Ramos (cell line): ENCODE results near the gene CHST11.

ENCODE experiments used
- in situ Hi-C: fragments of 300-500 bp; cut with MboI; formaldehyde crosslinking; loops from one replicate; pipeline ENCODE4 v1.14.3; 2022; ENCODE audit warnings: low sequenced_read_pairs; ENCODE audit not compliant: unreplicated experiment

CHST11 gene

DNA sequence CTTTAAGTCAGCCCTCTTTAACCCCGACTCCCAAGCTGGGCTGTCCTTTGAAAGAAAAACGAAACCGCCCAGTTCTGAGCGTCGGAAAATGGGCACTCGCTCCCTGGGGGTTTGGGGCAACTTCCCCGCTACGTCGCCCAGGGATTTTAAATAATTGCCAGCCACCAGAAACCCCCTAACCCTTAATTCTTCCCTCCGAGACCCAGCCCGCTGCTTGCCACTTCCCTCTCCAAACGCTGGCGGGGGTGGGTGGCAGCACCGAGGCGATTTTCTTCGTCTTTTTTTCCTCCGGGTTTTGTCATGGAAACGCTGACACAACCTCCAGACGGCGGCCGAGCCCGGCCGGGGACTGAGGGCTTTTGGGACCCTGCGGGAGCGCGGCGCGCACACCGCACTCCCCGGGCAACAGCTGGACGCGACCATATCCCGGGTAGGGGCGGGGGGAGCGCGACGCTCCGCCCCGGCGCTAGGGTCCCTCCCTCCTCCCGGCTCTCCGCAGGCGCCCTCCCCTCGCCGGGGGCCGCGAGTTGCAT, at the start of gene CHST11:
TSS of gene CHST11 (plus strand) at position 532 of the 533 bp plus-strand sequence.
- in situ Hi-C loops: no loop called here

DNA sequence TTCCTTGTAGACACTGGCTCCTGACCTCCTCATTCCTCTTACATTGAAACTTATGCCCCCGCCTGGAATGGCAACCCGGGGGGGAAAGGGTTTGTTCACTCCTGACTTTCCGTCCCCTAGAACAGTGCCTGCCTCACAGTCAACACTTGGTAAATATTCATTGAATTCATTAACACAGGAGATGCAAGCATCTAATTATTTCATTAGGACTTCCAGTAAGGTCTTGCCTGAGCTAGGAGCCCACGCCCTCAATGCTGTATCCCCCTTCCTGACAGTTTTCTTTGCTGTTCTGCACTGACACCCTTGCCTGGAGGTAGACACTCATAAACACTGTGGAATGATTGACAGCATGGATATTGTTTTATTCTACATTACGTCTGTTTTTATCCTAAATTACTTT, 49.3 kb upstream of the CHST11 start:
- in situ Hi-C loops: no loop called here

DNA sequence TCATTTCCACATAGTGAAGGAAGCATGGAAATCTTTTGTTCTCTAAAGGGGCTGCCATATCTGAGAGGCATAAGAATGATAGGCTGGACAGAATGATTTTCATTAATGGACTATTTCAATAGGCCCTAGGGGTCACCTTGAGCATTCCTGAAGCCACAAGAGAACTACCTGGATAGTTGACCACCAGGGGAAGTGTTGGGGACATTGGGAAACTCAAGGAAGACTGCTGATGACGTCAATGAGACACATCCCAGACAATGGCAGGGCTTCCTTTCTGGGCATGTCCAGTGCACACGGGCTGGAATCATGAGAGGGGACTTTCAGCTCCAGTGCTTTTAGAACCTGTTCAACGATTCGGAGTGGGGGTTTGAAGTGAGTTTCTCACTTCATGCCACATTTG, 48.8 kb upstream of the CHST11 start:
- in situ Hi-C loops: no loop called here

DNA sequence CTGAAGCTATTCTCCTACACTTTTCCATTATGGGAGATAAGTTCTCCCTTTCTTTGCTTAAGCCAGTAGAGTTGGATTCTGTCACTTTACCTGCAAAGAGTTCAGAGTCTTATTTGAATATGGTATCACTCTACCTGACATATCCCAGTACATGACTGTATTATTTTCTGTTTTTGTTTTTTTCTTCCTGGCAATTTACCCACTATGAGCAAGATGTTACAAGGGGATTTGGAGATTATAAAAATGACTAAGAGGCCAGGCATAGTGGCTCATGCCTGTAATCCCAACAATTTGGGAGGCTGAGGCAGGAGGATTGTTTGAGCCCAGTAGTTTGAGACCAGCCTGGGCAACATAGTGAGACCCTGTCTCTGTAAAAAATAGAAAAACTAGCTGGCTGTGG, 46.4 kb upstream of the CHST11 start:
- in situ Hi-C loops: no loop called here

DNA sequence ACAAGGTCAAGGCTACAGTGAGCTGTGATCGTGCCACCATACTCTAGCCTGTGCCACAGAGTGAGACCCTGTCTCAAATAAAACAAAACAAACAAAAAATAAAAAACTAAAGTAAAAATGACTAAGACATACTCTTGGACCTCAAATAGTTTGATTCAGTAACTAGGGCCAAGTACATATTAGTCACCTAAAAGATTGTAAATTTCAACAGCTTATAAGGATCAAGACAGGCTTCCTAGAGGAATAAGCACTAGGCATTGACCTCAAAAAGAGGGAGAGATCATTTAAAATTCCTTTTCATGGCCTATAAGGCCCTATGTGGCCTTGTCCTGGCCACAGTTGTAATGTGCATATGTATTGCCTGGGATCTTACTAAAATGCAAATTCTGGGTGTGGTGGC, 46.0 kb upstream of the CHST11 start:
- in situ Hi-C loops: no loop called here

DNA sequence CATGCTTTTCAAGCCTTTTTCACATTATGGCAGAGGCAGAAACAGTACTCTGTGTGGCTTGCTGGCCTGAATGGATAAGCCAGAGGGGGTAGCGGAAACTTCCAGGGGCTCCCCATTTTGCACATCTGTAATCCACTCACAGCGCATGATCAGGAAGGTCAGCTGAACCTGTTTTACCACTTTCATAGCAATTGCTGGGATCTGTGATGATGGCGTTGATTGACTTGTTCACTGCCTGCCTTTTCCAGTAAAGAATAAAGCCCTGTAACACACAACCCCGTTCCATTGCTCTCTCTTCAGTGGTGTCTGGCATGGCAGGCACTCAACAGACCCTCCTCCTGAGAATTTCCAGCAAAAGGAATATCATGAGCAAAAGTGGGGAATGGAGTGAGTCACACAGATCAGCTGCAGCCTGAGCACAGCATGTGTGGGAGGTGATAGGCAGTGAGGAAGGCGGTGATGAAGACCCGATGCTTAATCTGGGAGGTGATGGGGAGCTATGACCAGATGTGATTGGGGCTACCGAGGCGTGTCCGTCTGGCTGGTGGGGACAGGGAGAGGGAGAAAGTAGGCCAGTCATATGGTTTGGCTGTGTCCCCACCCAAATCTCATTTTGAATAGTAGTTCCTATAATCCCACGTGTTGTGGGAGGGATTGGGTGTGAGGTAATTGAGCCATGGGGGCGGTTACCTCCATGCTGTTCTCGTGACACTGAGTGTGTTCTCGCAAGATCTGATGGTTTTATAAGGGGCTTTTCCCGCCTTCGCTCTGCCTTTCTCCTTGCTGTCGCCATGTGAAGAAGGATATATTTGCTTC, 44.7 kb upstream of the CHST11 start:
- in situ Hi-C loops: no loop called here

DNA sequence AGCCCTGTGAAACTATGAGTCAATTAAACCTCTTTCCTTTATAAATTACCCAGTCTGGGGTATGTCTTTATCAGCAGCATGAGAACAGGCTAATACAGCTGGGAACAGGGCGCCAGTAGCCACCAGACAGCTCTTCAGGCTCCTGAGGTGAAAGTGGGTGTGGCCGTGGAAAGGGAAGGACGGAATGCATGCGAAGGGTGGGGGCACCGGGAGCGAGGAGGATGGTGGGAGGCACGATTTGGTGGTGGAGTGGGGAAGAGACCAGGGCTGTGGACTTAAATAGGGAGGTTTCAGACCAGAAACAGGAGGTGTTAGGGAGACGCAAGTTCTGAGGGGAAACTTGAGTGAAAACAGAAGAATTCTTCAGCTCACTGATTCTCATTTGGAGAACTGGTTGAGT, 44.1 kb upstream of the CHST11 start:
- in situ Hi-C loops: no loop called here

DNA sequence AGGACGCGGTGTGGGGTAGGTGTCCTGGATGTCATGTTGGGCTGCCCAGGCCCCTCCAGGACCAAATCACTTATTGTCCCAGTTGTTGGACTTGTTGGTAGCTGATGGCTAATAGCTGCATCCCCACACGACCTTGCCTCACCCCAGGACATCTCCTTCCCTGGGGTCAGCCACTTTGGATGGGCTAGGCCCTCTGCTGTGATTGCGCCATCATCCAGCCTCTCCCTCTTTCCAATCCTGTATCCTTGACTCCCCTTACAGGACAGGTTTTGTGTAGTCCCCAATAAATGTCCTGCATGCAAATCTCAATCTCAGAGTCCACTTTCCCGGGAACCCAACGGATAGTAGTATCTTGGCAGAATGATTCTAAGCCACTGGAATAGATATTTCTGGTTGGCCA, 43.4 kb upstream of the CHST11 start:
- in situ Hi-C loops: no loop called here

DNA sequence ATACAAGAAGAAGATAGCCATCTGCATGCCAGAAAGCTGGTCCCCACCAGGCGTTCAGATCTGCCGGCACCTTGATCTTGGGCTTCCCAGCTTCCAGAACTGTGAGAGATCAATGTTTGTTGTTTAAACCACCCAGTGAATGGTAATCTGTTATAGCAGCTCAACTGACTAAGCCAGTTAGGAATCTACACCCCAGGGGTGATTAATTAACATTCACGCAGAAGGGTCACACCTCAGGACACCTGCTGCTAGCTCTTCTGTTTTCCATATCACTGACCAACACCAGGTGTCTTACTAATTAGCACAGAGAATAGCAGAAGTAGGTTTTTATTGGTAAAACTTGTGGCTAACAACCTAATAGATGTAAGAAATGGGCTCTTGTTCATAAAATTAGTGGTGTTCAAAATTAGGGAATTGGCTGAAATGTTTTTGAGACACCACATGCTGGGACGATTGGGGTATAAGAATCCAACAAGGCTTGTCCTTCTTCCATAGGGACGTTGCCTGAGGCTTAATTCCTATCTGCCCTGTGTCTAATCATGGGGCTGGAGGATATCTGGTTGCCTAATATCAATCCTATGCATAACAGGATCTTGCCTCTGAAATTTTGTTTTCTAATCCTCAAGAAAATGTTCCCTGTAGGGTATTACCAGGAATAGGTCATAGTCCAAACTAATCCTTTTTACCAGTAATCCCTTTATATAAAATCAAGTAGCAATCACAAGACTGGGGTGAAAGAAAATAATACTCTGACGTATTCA, 42.0 kb upstream of the CHST11 start:
- in situ Hi-C loops: no loop called here

DNA sequence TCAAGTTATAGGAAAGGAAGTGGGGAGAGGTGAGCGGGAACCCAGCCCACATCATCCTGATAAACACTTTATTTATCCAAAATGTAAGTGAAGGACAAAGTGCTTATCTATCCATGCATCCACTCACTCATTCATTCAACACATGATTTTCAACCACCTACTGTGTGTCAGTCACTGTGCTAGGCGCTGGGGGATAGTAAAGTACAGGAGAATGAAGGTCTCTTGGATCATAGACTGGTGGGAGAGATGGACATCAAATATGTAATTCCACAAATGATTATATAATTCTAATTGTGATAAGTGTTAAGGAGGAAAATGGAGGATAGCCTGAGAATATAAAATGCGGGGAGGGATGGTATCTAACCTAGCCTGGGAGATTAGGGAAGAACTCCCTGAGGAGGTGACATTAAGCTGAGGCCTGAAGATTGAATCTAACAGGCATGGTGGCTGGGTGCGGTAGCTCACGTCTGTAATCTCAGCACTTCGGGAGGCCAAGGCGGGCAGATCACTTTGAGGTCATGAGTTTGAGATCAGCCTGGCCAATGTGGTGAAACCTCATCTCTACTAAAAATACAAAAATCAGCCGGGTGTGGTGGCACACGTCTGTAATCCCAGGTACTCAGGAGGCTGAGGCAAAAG, 41.3 kb upstream of the CHST11 start:
- in situ Hi-C loops: no loop called here

DNA sequence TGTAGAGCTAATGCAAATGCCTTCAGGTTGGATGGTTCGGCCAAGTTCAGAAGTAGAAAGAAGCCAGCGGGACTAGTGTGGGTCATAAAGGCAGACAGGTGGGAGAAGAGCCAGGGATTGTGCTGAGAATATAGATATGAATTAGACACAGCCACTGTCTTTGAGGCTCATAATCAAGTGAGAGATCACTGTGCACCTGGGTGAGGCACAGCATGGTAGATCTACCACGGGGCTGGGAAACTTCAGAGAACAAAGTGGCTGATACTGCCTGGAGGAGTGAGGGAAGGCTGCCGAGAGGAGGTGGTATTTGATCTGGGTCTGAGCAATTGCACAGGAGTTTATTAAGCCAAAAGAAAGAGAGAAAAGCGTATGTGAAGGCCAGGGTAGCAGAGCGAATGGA, 40.6 kb upstream of the CHST11 start:
- in situ Hi-C loops: no loop called here

DNA sequence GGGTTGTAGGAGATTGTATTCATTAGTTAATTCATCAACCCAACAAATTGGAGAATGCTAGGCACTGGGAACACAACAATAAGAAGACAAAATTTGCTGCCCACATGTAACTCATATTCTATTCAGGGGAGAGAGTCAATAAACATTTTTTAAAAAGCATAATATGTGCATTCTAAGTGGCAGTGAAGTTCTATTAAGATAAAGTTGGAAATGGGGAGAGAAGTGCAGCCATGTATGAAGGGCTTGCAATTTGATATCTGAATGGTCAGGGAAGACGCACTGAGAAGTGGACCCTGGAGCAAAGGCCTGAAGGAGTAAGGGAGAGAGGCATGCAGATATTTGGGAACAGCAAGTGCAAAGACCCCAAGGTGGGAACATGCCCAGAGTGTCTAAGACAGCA, 40.2 kb upstream of the CHST11 start:
- in situ Hi-C loops: no loop called here

DNA sequence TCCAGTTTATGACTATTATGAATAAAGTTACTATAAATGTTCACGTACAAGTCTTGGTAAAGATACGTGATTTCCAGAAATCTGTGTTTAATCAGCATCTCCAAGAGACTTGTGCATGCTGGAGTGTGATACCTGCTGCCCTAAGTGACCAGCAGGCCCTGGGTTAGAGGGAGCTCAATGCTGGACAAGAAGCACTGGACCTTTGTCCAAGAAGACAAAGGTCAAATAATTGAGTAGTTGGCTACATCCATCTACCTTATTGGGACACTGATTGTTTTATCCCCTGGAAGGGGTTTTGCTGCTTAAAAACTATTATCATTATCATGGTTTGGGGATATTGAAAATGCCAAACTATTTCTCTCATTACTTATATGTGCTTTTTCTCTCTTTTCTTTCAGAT, 37.0 kb upstream of the CHST11 start:
- in situ Hi-C loops: no loop called here

DNA sequence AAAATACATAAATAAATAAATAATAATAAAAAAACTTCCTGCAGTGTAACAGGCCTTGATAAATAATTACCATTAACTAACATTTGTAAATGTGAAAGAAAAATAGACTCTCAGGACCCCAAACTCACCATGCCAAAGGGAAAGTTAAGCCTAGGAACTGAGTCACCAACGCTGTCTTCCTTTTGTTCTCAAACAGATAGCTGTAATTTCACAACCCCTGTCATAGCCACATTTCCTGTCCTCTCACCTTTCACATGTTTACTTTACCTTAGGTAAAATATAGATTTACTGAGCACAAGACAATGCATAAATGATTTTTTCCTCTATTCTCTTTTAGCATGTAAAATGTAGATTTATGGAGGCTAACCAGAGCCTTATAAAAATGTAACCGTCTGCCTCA, 35.9 kb upstream of the CHST11 start:
- in situ Hi-C loops: no loop called here

DNA sequence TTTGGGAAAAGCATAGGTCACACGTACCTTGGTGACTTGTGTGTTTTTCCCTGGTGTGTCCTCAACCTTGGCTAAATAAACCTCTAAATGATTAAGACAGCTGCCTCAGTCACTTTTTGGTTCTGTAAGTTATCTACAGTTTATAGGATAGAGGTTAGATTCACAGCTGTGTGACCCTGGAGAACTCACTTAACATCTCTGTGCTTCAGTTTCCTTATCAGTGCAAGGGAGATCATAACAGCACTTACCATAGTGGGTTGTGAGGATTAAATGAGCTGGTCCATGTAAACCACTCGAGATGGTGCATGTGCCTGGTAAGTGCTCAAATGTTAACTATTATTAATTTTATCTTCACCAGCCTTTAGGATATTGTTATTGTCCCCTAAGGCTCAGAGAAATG, 35.4 kb upstream of the CHST11 start:
- in situ Hi-C loops: no loop called here

DNA sequence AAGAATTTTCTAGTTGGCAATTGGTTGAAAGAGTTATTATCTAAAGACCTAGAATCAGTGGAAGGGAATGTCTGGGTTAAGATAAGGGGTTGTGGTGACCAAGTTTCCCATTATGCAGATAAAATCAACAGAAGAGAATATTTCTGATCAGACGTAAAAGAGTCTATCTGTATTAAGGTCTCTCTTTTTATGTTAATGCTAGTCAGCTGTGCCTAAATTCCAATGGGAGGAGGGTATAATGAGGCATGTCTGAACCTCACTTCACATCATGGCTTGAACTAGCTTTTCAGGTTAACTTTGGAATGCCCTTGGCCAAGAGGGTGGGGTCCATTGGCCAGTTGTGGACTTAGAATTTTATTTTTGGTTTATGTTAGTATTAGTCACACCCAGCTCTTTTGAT, 34.3 kb upstream of the CHST11 start:
- in situ Hi-C loops: no loop called here

DNA sequence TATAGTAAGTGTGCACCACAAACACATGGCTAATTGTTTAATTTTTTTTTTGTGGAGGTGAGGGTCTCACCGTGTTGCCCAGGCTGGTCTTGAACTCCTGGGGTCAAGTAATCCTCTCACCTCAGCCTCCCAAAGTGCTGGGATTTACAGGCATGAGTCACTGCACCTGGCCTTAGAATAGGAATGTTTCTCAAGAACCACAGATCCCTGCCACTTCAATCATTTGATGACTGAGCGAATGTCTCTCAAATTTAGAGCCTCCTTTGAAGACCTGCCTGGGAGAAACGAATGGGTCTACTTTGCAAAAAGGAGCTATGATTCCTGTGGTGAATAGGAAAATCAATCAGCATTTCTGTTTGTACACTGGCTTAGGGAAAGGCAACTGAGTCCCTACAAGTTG, 33.5 kb upstream of the CHST11 start:
- in situ Hi-C loops: no loop called here

DNA sequence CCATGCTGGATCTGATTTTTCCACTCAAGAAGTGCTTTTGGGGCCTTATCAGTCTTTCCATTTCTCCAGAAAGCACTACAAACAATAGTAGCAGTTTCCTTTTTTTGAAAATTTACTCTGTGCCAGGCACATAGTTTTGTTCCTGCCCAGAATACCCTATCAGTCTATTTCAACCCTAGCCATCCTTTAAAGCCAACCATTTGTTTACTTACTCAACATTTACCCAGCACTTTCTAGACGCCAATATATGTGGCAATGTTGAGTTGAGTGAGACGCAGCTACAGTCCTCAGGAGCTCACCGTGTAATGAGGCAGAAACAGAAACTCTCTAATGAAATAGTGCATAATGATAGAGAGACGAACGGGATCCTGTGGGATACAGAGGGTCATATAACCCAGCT, 32.9 kb upstream of the CHST11 start:
- in situ Hi-C loops: no loop called here

DNA sequence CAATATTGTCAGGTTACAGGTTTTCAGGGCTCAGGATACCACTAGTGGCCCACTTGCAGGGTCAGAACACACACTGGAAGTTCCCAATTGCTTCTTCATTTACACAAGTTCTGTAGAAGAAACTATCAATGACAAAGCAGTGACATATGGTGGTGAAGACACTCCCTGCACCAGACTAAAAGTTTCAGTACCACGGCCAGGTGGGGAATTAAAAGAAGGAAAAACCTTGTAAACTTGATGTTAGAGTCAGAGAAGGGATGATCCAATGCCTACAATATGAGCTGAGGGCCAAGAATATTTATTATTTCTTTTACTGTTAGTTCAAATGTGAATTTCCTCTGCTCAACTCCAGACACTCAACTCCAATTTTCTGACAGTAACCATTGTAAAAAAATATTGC, 31.8 kb upstream of the CHST11 start:
- in situ Hi-C loops: no loop called here

DNA sequence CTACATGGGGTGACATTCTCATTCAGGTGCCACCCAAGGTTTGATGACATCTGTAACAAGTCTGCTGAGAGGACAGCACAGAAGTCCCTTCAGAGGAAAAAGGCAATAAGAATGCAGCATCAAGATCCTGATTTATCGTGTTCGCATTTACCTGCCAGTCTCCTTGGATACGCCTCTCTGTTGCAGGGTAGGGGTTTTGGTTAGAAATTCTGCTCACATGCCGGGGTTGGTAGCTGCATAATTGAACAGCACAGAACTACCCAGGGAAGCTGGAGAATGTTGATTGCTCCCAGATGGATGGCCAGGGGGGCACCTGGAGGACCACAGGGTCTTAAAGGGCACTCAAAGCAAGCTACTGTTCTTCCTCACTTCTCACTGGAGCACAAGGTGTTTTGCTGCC, 31.1 kb upstream of the CHST11 start:
- in situ Hi-C loops: no loop called here

DNA sequence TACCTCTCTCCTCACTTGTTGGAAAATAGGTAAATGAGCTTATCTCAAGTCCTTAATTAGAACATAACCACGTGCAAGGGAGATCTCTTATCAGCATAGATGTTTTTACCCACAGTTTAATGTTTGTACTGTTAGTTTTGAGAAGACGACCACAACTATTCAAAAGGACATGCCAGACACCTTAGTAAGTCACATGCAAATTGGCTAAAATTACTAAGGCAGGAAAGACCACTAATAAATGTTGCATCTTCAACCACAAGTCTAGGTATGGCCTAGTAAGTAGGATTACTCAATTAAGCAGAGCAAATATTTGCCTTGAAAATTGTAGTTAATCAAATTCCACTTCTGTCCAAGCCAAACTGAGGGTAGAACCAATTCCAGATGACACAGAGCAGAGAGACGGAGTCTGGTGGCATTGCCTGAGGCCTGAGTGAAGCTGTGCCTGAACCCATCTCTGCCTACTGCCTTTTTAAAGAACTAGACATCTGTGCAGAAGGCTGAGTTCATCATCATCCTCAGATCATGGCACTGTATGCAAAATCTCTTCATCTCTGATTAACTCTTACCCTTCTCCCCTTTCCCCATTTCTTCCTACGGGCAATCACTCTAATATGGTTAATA, 29.7 kb upstream of the CHST11 start:
- in situ Hi-C loops: no loop called here
